Neural progenitor cell (in vitro differentiated cells): ENCODE measurements around the gene ITPR1. TPM values are rescaled to one million over a fixed set of nuclear protein-coding genes. Genes with fewer than 3 reads are reported as not detected.
A peak's percentile ranks its signal among the peaks of the same experiment; 100 is the strongest.
"Not testable (repeated sequence)": the region's sequence is repeated elsewhere in the genome, so short reads cannot be mapped to it uniquely, and the experiment has no call there.

ENCODE experiments used
- DNase-seq: peaks from one replicate; pipeline ENCODE4 v3.0.0-alpha.2; 2016; ENCODE audit warnings: low spot score
- H2AFZ ChIP-seq: fragments of 200-600 bp; sonication (generic); replicated peaks from 2 replicates; pipeline ENCODE4 v1.6.1; 2016; ENCODE audit warnings: antibody characterized with exemption
- H3F3A ChIP-seq: fragments of 200-600 bp; sonication (generic); 2 replicates; pipeline ENCODE4 v1.6.1; 2016; ENCODE audit warnings: antibody characterized with exemption, low read depth
- H3K27ac ChIP-seq: fragments of 200-600 bp; sonication (generic); 2 replicates; pipeline ENCODE4 v1.5.1; 2016; ENCODE audit warnings: mild to moderate bottlenecking
- H3K27me3 ChIP-seq: fragments of 200-600 bp; sonication (generic); 2 replicates; pipeline ENCODE4 v1.6.1; 2016; ENCODE audit warnings: mild to moderate bottlenecking, moderate library complexity
- H3K36me3 ChIP-seq: fragments of 200-600 bp; sonication (generic); 2 replicates; pipeline ENCODE4 v1.5.1; 2016
- H3K4me1 ChIP-seq: fragments of 200-600 bp; sonication (generic); 2 replicates; pipeline ENCODE4 v1.6.1; 2016; ENCODE audit warnings: mixed run types
- H3K4me2 ChIP-seq: fragments of 200-600 bp; sonication (generic); 2 replicates; pipeline ENCODE4 v1.6.1; 2016
- H3K4me3 ChIP-seq: fragments of 200-600 bp; sonication (generic); 2 replicates; pipeline ENCODE4 v1.5.1; 2016
- H3K79me2 ChIP-seq: fragments of 200-600 bp; sonication (generic); 2 replicates; pipeline ENCODE4 v1.6.1; 2016; ENCODE audit warnings: low read depth
- H3K9ac ChIP-seq: fragments of 200-600 bp; sonication (generic); 2 replicates; pipeline ENCODE4 v1.6.1; 2016
- H3K9me3 ChIP-seq: fragments of 200-600 bp; sonication (generic); 2 replicates; pipeline ENCODE4 v1.5.1; 2016; ENCODE audit warnings: low read depth
- H4K20me1 ChIP-seq: fragments of 200-600 bp; sonication (generic); 2 replicates; pipeline ENCODE4 v1.6.1; 2016; ENCODE audit warnings: low read depth
- H3K27ac Mint-ChIP-seq: 3 replicates; pipeline ENCODE4 v1.8.0; 2021; ENCODE audit warnings: mixed read lengths
- H3K27me3 Mint-ChIP-seq: 2 replicates; pipeline ENCODE4 v1.8.0; 2022; ENCODE audit warnings: low read depth, mild to moderate bottlenecking, inconsistent platforms, moderate library complexity, mixed read lengths; ENCODE audit not compliant: insufficient read depth
- H3K36me3 Mint-ChIP-seq: 3 replicates; pipeline ENCODE4 v1.8.0; 2021; ENCODE audit warnings: mixed read lengths
- H3K4me1 Mint-ChIP-seq: 3 replicates; pipeline ENCODE4 v1.8.0; 2021; ENCODE audit warnings: mixed read lengths
- H3K4me3 Mint-ChIP-seq: 3 replicates; pipeline ENCODE4 v1.8.0; 2021; ENCODE audit warnings: mild to moderate bottlenecking, moderate library complexity, mixed read lengths
- H3K9me3 Mint-ChIP-seq: 3 replicates; pipeline ENCODE4 v1.8.0; 2020; ENCODE audit warnings: mixed read lengths
- CTCF ChIP-seq: fragments of 200-600 bp; sonication (generic); IDR thresholded peaks from 2 replicates; pipeline ENCODE4 v1.5.1; 2017; ENCODE audit warnings: antibody characterized with exemption, mild to moderate bottlenecking
- EZH2 ChIP-seq: fragments of 200-600 bp; sonication (generic); IDR thresholded peaks from 2 replicates; pipeline ENCODE4 v1.6.1; 2017; ENCODE audit warnings: antibody characterized with exemption, mild to moderate bottlenecking, moderate library complexity
- EZH2phosphoT487 ChIP-seq: fragments of 200-600 bp; sonication (generic); IDR thresholded peaks from 2 replicates; pipeline ENCODE4 v1.6.1; 2017; ENCODE audit warnings: antibody characterized with exemption
- total RNA-seq: library from RNA; depleted of rRNA; stranded (reverse); fragments of >200 nt; gene quantifications from 2 replicates; pipeline ENCODE4 v1.2.3, GENCODE V29; 2015; ENCODE audit warnings: low replicate concordance

Gene ITPR1
- total RNA-seq, 1 donor from 2014 or later = 5.0 TPM

- Mint-ChIP-seq H3K27ac (peak overlapping the region; percentile 83), H3K27me3 (no peaks in the 10 kb centered on the region), H3K4me1 (peaks cover 17% of the 10 kb centered on the region), H3K36me3 (no peaks in the 10 kb centered on the region), H3K9me3 (no peaks in the 10 kb centered on the region), H3K4me3 (no peak overlapping the region)
- Histone ChIP-seq H2AFZ (peak overlapping the region; percentile 17), H4K20me1 (no peaks in the 10 kb centered on the region), H3F3A (peaks cover 5% of the 10 kb centered on the region), H3K9me3 (no peaks in the 10 kb centered on the region), H3K4me1 (peaks cover 17% of the 10 kb centered on the region), H3K9ac (no peak overlapping the region), H3K27ac (peak overlapping the region; percentile 8), H3K4me2 (peak overlapping the region; percentile 35), H3K27me3 (no peaks in the 10 kb centered on the region), H3K4me3 (no peak overlapping the region), H3K79me2 (no peaks in the 10 kb centered on the region), H3K36me3 (no peaks in the 10 kb centered on the region)
- TF ChIP-seq CTCF = no peak
- TF ChIP-seq EZH2phosphoT487 = no peak
- TF ChIP-seq EZH2 = no peak
- DNase-seq = no peak
These were observed 104.2 kb downstream of the ITPR1 start for GRCh38 chr3:4597208-4597985.

GRCh38 chr3:4598232-4598631, 105.1 kb downstream of the ITPR1 start:
- not testable (repeated sequence) for H3K9me3 ChIP-seq, H3K36me3 ChIP-seq, H3K27ac ChIP-seq, H3K9me3 Mint-ChIP-seq, H2AFZ ChIP-seq, H3K27me3 Mint-ChIP-seq, H3K27me3 ChIP-seq, H3K79me2 ChIP-seq, H3F3A ChIP-seq, H3K4me2 ChIP-seq, H3K9ac ChIP-seq, H3K4me3 ChIP-seq, H3K27ac Mint-ChIP-seq, DNase-seq, H3K36me3 Mint-ChIP-seq, H3K4me3 Mint-ChIP-seq, H4K20me1 ChIP-seq
- peaks cover 17% of the 10 kb centered on the region for H3K4me1 Mint-ChIP-seq
- H3K4me1 ChIP-seq = peaks cover 17% of the 10 kb centered on the region

- no peak for DNase-seq
- Mint-ChIP-seq H3K4me1 (peaks cover 17% of the 10 kb centered on the region), H3K4me3 (no peak overlapping the region), H3K27me3 (no peaks in the 10 kb centered on the region), H3K27ac (no peak overlapping the region), H3K9me3 (no peaks in the 10 kb centered on the region), H3K36me3 (no peaks in the 10 kb centered on the region)
- H3K27ac ChIP-seq = no peak overlapping the region
- no peaks in the 10 kb centered on the region for H3K36me3 ChIP-seq
- H3K9me3 ChIP-seq = no peaks in the 10 kb centered on the region
- no peak overlapping the region for H2AFZ ChIP-seq
- peaks cover 17% of the 10 kb centered on the region for H3K4me1 ChIP-seq
- no peaks in the 10 kb centered on the region for H3K27me3 ChIP-seq
- TF ChIP-seq EZH2phosphoT487 = no peak
- TF ChIP-seq CTCF = no peak
- TF ChIP-seq EZH2 = no peak
- no peak overlapping the region for H3K9ac ChIP-seq
- H3F3A ChIP-seq = peaks cover 5% of the 10 kb centered on the region
- no peaks in the 10 kb centered on the region for H4K20me1 ChIP-seq
- H3K4me2 ChIP-seq = no peak overlapping the region
- H3K79me2 ChIP-seq = no peaks in the 10 kb centered on the region
- H3K4me3 ChIP-seq = no peak overlapping the region
These were observed 106.5 kb downstream of the ITPR1 start for GRCh38 chr3:4599612-4600011.

GRCh38 chr3:4600493-4600892, 107.3 kb downstream of the ITPR1 start:
- H3F3A ChIP-seq = peaks cover 5% of the 10 kb centered on the region
- H3K9me3 ChIP-seq = no peaks in the 10 kb centered on the region
- no peak overlapping the region for H3K4me3 ChIP-seq
- Mint-ChIP-seq H3K9me3 (no peaks in the 10 kb centered on the region), H3K4me3 (no peak overlapping the region), H3K4me1 (peaks cover 16% of the 10 kb centered on the region), H3K27ac (no peak overlapping the region), H3K27me3 (no peaks in the 10 kb centered on the region), H3K36me3 (no peaks in the 10 kb centered on the region)
- no peak for DNase-seq
- no peaks in the 10 kb centered on the region for H3K79me2 ChIP-seq
- H4K20me1 ChIP-seq = no peaks in the 10 kb centered on the region
- TF ChIP-seq EZH2phosphoT487 (no peak), CTCF (no peak), EZH2 (no peak)
- no peak overlapping the region for H3K4me2 ChIP-seq
- no peak overlapping the region for H3K27ac ChIP-seq
- H3K4me1 ChIP-seq = peaks cover 17% of the 10 kb centered on the region
- H2AFZ ChIP-seq = no peak overlapping the region
- no peaks in the 10 kb centered on the region for H3K36me3 ChIP-seq
- no peak overlapping the region for H3K9ac ChIP-seq
- H3K27me3 ChIP-seq = no peaks in the 10 kb centered on the region
